ENCODE measurements around the gene SNX25.
"Not testable (repeated sequence)": the region's sequence is repeated elsewhere in the genome, so short reads cannot be mapped to it uniquely, and the experiment has no call there.

The SNX25 gene

DNA sequence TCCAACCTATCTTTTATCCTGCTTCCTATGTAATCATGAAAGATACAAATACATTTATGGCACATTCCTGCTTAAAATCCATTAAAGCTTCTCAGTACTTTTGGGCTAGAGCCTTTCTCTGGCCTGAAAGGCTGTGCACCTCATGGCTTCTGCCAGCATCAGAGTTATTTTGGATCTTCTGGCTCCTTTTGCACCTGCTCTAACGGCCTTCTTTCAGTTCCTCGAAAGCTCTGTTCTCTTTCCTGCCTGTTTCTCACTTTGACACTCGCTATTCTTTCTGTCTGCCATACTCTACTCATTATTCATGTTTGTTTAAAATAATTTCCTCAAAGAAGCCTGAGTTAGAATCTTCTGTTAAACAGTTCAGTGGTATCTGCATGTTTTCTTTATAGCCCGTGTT lies 100.4 kb downstream of the SNX25 start:
- no peak for DNase-seq

- no peak for DNase-seq
Observed at GRCh38 chr4:185311113-185311888, 101.9 kb downstream of the SNX25 start.

GRCh38 chr4:185312699-185313098 lies 103.3 kb downstream of the SNX25 start:
- DNase-seq, result no peak

DNA sequence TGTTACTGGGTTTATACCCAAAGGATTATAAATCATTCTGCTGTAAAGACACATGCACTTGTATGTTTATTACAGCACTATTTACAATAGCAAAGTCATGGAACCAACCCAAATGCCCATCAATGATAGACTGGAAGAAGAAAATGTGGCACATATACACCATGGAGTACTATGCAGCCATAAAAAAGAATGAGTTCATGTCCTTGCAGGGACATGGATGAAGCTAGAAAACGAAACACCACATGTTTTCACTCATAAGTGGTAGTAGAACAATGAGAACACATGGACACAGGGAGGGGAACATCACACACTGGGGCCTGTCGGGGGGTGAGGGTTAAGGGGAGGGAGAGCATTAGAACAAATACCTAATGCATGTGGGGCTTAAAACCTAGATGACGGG lies 108.1 kb downstream of the SNX25 start:
- not testable (repeated sequence) for DNase-seq

- no peak for DNase-seq
Observed at GRCh38 chr4:185317880-185318279, 108.5 kb downstream of the SNX25 start.

DNA sequence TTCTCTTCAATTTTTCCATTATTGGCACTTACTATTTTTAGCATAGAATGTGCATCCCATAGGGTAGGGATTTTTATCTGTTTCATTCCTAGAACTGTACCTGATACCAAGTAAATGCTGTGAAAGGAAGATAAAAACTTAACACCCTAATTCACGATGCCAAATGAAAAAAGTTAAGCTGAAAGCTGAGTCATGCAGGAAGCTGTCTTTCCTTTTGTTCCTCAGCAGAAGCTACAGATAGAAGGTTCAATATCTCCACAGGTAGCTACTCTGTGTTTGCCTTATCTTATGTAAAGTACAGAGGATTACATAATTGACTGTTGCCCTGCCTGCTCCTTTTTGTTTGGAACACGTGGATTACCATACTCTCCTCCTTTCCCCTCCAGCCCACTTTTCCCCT lies 109.3 kb downstream of the SNX25 start:
- DNase-seq, result no peak

- no peak for DNase-seq
Observed at GRCh38 chr4:185322803-185323202, 113.4 kb downstream of the SNX25 start.

GRCh38 chr4:185323606-185324005 lies 114.2 kb downstream of the SNX25 start:
- no peak for DNase-seq

DNA sequence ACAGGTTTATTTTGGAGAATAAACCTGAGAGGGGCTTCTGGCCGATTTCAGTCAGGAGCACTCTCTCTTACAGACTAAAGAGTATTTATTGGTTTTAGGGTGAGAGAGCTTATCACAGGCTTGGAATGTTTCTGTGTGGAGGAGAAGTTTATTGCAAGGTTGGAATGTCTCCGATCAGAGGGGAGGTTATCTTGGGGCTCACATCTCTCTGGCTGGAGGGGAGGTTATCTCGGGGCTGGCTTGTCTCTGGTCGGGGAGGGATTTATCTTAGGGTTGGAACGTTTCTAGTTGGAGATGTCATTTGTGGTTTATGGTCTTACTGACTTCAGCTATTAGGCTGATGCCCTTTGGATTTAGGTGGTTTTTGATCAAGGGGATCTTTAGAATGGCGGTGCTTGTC lies 115.0 kb downstream of the SNX25 start:
- not testable (repeated sequence) for DNase-seq

GRCh38 chr4:185325721-185326120 lies 116.3 kb downstream of the SNX25 start:
- DNase-seq, result not testable (repeated sequence)

DNA sequence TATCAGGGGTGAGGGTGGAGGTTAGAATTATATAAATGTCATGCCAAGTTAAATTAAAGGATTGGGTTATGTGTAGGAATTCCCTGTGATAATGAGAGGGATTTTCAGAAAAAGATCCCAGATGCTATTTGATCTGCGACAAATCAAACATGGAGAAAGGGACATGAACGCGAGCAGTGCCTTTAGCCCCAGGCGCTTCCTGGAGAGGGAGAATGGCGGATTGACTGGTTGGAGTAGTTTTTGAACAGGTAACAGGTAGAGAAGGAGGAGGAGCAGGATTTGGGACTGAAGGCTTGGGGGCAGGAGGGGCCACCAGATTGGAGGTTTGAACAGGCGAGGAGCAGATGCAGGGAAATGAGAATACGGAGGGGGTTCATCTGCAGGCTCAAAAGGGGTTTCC lies 119.2 kb downstream of the SNX25 start:
- no peak for DNase-seq

GRCh38 chr4:185329879-185330510 lies 120.6 kb downstream of the SNX25 start:
- not testable (repeated sequence) for DNase-seq

GRCh38 chr4:185332575-185333464 lies 123.4 kb downstream of the SNX25 start:
- no peak for DNase-seq

DNA sequence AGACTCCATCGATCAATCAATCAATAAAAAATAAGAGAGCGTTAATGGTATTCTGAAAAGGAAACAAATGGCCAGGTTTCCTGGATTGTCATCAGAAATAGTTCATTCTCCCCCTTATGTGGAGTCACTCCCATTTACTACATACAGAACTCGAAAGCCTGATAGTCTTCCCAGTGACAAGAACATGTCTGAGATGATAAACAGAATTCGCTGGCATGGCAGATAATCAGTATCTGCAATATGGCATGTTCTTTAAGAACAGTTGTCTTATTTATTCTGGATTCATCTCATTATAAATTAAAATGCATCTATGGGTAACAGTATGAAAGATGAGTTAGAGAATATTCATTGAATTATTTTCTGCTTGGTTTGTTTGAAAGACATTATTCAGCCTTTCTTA lies 124.9 kb downstream of the SNX25 start:
- DNase-seq, result no peak

DNA sequence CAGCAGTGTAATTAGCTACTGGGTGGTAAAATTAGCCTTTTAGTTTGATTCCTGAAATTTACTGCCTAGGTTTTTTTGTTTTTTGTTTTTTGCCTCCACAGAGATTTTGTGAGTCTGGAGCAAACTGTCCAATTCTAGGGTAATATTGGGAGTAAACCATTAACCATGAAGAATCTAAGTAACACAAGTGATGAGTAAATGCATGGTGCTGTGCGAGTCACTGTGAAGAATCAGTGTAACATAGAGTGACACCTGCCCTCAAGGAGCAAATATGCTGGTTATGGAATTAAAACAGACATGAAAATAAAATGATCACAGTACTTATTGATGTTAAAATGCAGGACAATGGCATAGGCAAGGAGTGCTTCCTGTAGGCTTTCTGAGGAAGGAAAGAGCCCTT lies 126.2 kb downstream of the SNX25 start:
- no peak for DNase-seq

GRCh38 chr4:185339941-185340340 lies 130.5 kb downstream of the SNX25 start:
- no peak for DNase-seq

GRCh38 chr4:185341377-185341776 lies 132.0 kb downstream of the SNX25 start:
- DNase-seq, result no peak

DNA sequence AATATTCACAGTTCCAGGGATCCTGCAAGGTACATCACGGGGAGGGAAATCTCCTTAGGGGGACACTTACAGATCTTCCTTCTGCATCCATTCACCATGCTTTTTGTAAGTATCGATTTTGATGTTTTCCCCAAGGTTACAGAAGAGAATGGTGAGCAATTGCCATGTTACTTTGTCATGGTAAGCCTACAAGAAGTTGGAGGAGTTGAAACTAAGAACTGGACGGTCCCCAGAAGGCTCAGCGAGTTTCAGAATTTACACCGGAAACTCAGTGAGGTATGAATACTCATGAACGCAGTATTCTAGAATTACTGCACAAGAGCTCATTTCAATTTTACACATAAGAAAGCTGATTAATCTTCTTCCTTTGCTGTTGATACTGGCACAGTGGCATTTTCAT lies 132.4 kb downstream of the SNX25 start:
- DNase-seq, result no peak

- no peak for DNase-seq
Observed at GRCh38 chr4:185343726-185344581, 134.6 kb downstream of the SNX25 start.

- no peak for DNase-seq
Observed at GRCh38 chr4:185344743-185345538, 135.5 kb downstream of the SNX25 start.

DNA sequence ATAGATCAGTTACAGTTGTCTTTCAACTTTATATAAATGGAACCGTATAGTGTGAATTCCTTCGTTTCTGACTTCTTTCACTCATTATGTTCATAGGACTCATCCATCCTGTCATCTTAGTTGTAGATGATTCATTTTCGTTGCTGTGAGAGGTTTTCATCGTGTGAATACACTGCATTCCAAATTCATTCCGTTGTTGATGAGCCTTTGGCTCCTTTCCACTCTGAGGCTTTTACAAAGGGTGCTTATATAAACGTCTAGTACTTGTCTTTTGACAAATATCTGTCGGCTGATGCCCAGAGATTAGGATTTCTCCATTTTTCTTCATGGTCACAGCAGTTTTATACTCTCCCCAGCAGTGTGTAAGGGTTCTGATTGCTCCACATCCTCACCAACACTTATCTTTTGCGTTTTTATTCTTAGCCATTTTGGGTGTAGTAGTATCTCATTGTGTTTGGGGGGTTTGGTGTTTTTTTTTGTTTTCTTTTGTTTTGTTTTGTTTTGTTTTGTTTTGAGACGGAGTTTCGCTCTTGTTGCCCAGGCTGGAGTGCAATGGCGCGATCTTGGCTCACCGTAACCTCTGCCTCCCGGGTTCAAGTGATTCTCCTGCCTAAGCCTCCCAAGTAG lies 137.7 kb downstream of the SNX25 start:
- no peak for DNase-seq

Data from activated CD4-positive, CD25-positive, alpha-beta regulatory T cell (primary cell).